AG04450 (cell line): Measurements from ENCODE around the gene CLC. TPM values are rescaled to one million over a fixed set of nuclear protein-coding genes. Genes with fewer than 3 reads are reported as not detected.

Source experiments
- CTCF ChIA-PET: fragments of 300-600, 350-600 bp; formaldehyde crosslinking; extraction: SDS; loops from one replicate; lab custom pipeline; 2022; ENCODE audit warnings: antibody characterized with exemption, inconsistent platforms; lab: Charles Lee
- POLR2A ChIA-PET: fragments of 350-600 bp; formaldehyde crosslinking; extraction: SDS; loops from one replicate; lab custom pipeline; 2021; ENCODE audit warnings: antibody characterized with exemption, inconsistent platforms; lab: Yijun Ruan, JAX
- DNase-seq: peaks from one replicate; pipeline ENCODE4 v3.0.0-alpha.2; 2011; ENCODE audit warnings: low read depth, low spot score
- H3K27ac ChIP-seq: one replicate; pipeline ENCODE4 v1.5.1; 2012; ENCODE audit warnings: low read depth, low read length, control low read depth
- H3K27me3 ChIP-seq: one replicate; pipeline ENCODE4 v1.6.0; 2012; ENCODE audit warnings: low read length; ENCODE audit not compliant: control insufficient read depth, insufficient read depth
- H3K4me3 ChIP-seq: 2 replicates; pipeline ENCODE4 v1.5.1; 2011; ENCODE audit warnings: mild to moderate bottlenecking, low read depth, low read length, control low read depth
- H3K9me3 ChIP-seq: 2 replicates; pipeline ENCODE4 v1.5.1; 2012; ENCODE audit warnings: low read length; ENCODE audit not compliant: control insufficient read depth, insufficient read depth
- polyA plus RNA-seq: library from polyadenylated mRNA; depleted of rRNA; stranded (reverse); fragments of >200 nt; gene quantifications from 2 replicates; pipeline ENCODE4 v1.2.3, GENCODE V29; 2011
- TF ChIP-seq, protein P1 (sequence below): IDR thresholded peaks from 2 replicates; pipeline ENCODE4 v1.5.1; 2011; ENCODE audit warnings: low read depth, low read length, control low read depth, inconsistent platforms

CLC gene
- polyA plus RNA-seq, 1 experiment: not detected

GRCh38 chr19:39705578-39706188 is 32.1 kb downstream of the CLC start:
- H3K27me3 ChIP-seq: peaks cover 2% of the 10 kb centered on the region
- no peak overlapping the region for H3K27ac ChIP-seq
- no peak overlapping the region for H3K4me3 ChIP-seq
- ChIA-PET POLR2A (no interaction called here), CTCF (no interaction called here)
- no peaks in the 10 kb centered on the region for H3K9me3 ChIP-seq
- TF ChIP-seq, protein P1, sequence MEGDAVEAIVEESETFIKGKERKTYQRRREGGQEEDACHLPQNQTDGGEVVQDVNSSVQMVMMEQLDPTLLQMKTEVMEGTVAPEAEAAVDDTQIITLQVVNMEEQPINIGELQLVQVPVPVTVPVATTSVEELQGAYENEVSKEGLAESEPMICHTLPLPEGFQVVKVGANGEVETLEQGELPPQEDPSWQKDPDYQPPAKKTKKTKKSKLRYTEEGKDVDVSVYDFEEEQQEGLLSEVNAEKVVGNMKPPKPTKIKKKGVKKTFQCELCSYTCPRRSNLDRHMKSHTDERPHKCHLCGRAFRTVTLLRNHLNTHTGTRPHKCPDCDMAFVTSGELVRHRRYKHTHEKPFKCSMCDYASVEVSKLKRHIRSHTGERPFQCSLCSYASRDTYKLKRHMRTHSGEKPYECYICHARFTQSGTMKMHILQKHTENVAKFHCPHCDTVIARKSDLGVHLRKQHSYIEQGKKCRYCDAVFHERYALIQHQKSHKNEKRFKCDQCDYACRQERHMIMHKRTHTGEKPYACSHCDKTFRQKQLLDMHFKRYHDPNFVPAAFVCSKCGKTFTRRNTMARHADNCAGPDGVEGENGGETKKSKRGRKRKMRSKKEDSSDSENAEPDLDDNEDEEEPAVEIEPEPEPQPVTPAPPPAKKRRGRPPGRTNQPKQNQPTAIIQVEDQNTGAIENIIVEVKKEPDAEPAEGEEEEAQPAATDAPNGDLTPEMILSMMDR: no peak
- DNase-seq: no peak

DNA sequence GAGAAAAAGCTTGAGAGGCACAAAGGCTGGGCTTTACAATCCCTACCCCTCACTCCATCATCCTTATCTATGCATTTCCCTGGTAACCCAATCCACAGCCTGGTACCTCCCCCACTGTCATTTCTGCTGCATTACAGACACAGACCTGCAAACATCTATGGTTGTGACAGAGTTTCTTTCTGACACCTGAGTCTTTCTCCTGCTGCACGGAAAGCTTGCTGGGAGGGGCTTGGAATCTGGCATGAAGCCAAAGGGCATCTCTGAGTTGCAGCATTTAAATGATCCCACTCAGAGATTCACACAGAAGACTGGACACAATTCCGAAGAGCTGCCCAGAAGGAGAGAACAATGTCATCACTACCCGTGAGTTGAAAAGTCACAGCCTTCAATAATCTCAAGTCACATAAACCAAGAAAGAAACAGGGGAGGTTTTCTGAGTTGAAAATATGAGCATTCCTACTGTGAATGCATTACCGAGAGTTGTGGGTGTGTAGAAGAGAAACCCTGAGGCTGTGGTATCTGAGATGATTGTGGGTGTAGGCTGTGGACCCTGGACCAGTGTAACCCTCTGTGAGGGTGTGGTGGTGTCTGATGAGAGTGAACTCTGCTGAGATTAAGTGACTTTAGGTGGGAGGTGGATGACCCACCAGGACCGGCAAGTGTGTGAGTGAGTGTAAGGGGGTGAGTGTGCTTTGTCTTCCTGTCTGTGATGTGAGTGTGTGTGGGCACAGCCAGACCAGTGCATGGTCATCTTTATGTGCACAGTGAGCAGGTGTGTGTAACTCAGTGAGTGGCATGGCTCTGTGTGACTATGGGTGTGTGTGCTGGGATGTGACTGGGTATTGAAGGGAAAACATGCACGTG is 33.4 kb downstream of the CLC start, which contains the start of gene LGALS14:
Gene LGALS14, plus strand, starts transcription at position 301 of the 864 bp plus-strand sequence. Its CDS starts 48 bp downstream, at position 349.
- Histone ChIP-seq H3K27me3 (peaks cover 2% of the 10 kb centered on the region), H3K9me3 (no peaks in the 10 kb centered on the region), H3K4me3 (no peak within 1 kb of the TSS), H3K27ac (no peak within 1 kb of the TSS)
- CTCF ChIA-PET: no interaction called here
- POLR2A ChIA-PET: no interaction called here
- no peak for DNase-seq
- TF ChIP-seq, protein P1: no peak

DNA sequence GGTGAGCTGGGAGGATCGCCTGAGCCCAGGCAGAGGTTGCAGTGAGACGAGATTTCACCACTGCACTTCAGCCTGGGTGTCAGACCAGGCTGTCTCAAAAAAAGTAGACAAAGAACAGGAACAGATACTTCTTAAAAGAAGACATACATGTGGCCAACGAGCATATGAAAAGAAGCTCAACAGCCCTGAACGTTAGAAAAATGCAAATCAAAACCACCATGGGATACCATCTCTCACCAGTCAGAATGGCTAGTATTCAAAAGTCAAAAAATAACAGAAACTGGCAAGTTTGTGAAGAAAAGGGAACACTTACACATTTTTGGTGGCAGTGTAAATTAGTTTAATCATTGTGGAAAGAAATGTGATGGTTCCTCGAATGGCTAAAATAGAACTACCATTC is 36.5 kb downstream of the CLC start:
- no peak overlapping the region for H3K4me3 ChIP-seq
- no peak overlapping the region for H3K27ac ChIP-seq
- CTCF ChIA-PET: no interaction called here
- TF ChIP-seq, protein P1: no peak
- peaks cover 2% of the 10 kb centered on the region for H3K27me3 ChIP-seq
- POLR2A ChIA-PET: no interaction called here
- no peaks in the 10 kb centered on the region for H3K9me3 ChIP-seq
- DNase-seq: no peak

- ChIA-PET POLR2A (no interaction called here), CTCF (no interaction called here)
- no peak overlapping the region for H3K27ac ChIP-seq
- TF ChIP-seq, protein P1: no peak
- H3K4me3 ChIP-seq: no peak overlapping the region
- no peak for DNase-seq
- H3K27me3 ChIP-seq: peaks cover 2% of the 10 kb centered on the region
- no peaks in the 10 kb centered on the region for H3K9me3 ChIP-seq
Observed at GRCh38 chr19:39698535-39698934, 39.3 kb downstream of the CLC start.

DNA sequence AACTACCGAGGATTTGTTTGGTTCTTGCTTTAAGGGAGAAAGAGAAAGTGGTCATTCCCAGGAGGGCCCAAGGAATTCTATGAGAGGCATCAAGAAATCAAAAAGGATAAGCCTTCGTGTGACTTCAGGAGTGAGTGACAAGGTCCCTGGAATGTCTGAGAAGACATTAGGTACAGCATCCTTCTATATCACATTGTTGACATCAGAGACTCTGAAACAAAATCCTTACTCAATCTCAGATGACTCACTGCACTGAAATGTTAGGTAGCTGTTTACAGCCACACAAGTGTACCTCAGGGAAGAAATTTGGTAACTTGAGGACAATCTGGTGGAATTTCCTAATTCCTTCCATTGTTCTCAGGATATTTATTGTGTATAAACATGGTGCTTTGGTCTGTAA is 41.4 kb downstream of the CLC start:
- CTCF ChIA-PET: no interaction called here
- H3K27ac ChIP-seq: no peak overlapping the region
- no peak overlapping the region for H3K4me3 ChIP-seq

More for the DNA sequence above, 41.4 kb downstream of the CLC start:
- Histone ChIP-seq H3K9me3 (no peaks in the 10 kb centered on the region), H3K27me3 (no peaks in the 10 kb centered on the region)
- no peak for DNase-seq
- POLR2A ChIA-PET: no interaction called here
- TF ChIP-seq, protein P1: no peak
